Activated T-helper 2 cell treated with anti-CD3 and anti-CD28 coated beads, Interferon-gamma antibody, Interleukin-2, Interleukin-4, amounts not matched to agents 10 μg/mL and 5 μg/mL and 100 μg/mL, durations not matched to agents 14 hours and 24 hours and 36 hours (primary cell): ENCODE results near the gene KIAA1586. TPM values are rescaled to one million over a fixed set of nuclear protein-coding genes. Genes with fewer than 3 reads are reported as not detected.
A peak's percentile ranks its signal among the peaks of the same experiment; 100 is the strongest.
"Not testable (repeated sequence)": the region's sequence is repeated elsewhere in the genome, so short reads cannot be mapped to it uniquely, and the experiment has no call there.

ENCODE experiments used
- DNase-seq: peaks from one replicate; pipeline ENCODE4 v3.0.0; 2021; ENCODE audit warnings: low spot score
- H3K27ac Mint-ChIP-seq: one replicate; pipeline ENCODE4 v1.8.0; 2021; ENCODE audit warnings: mixed read lengths
- H3K27me3 Mint-ChIP-seq: one replicate; pipeline ENCODE4 v1.8.0; 2021; ENCODE audit warnings: low read depth, mixed read lengths
- H3K36me3 Mint-ChIP-seq: one replicate; pipeline ENCODE4 v1.8.0; 2021; ENCODE audit warnings: low read depth, mixed read lengths
- H3K4me1 Mint-ChIP-seq: one replicate; pipeline ENCODE4 v1.8.0; 2021; ENCODE audit warnings: low read depth, mixed read lengths
- H3K4me3 Mint-ChIP-seq: one replicate; pipeline ENCODE4 v1.8.0; 2021; ENCODE audit warnings: low read depth, mild to moderate bottlenecking, moderate library complexity, mixed read lengths
- H3K9me3 Mint-ChIP-seq: one replicate; pipeline ENCODE4 v1.8.0; 2021; ENCODE audit warnings: mixed read lengths
- intact Hi-C: fragments of 100-400 bp; cut with micrococcal nuclease; formaldehyde crosslinking; loops from one replicate; pipeline ENCODE4 v1.15.1; 2023
- total RNA-seq: library from RNA; stranded (reverse); gene quantifications from 2 replicates; pipeline ENCODE4 v1.2.3, GENCODE V29; 2022

Gene KIAA1586
- 13.1 and 13.7 TPM in 2 replicates for total RNA-seq

- Mint-ChIP-seq H3K4me1 (peaks cover 26% of the 10 kb centered on the region), H3K36me3 (peaks cover 33% of the 10 kb centered on the region), H3K4me3 (peak within 1 kb of the TSS; percentile 90), H3K27ac (peak within 1 kb of the TSS; percentile 86), H3K27me3 (peaks cover 33% of the 10 kb centered on the region)
- intact Hi-C loops = loop anchor here (1.0 to 5.0 kb wide), 4 partner anchors 43 to 176 kb away; partner anchors contain the start of genes BAG2, BEND6 and RAB23
- peak; percentile 82 for DNase-seq
- not testable (repeated sequence) for H3K9me3 Mint-ChIP-seq
These were observed at the start of gene KIAA1586 for GRCh38 chr6:57046332-57047256. Gene KIAA1586 (plus strand): TSS chr6:57046693. CDS start chr6:57046756, 63 bp downstream.

DNA sequence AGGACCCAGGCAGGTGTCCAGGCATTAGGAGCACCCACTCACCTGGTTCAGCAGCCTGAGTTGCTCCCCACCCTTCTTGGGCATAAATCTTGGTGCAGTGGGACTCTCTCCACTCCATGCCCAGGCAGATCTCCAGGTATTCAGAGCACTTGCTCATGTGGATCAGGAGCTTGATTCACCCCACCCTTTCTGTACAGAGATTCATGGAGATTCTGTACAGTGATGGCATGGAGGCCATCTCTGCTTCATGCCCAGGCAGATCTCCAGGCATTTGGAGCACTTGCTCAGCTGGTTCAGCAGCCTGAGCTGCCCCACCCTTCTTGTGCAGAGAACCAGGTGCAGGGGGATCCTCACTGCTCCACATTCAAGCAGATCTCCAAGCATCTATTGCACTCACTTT is 47.4 kb upstream of the KIAA1586 start:
- Mint-ChIP-seq H3K9me3 (peaks cover 4% of the 10 kb centered on the region), H3K27me3 (peaks cover 9% of the 10 kb centered on the region), H3K4me1 (no peaks in the 10 kb centered on the region), H3K4me3 (no peak overlapping the region), H3K27ac (no peak overlapping the region), H3K36me3 (no peaks in the 10 kb centered on the region)
- DNase-seq = no peak
- intact Hi-C loops = no loop called here

DNA sequence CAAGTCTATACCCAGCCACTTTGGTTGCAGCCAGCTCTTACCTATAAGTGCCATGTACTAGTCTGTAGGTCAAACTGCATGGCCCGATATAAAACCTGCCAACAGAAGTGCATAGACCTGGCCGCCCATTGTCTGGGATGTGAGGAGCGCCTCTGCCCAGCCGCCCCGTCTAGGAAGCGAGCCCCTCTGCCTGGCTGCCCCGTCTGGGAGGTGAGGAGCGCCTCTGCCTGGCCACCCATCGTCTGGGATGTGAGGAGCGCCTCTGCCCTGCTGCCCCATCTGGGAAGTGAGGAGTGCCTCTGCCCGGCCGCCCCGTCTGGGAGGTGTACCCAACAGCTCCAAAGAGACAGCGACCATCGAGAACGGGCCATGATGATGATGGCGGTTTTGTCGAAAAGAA is 46.7 kb upstream of the KIAA1586 start:
- H3K4me1 Mint-ChIP-seq, intact Hi-C loops, DNase-seq, H3K9me3 Mint-ChIP-seq, H3K4me3 Mint-ChIP-seq, H3K27me3 Mint-ChIP-seq, H3K36me3 Mint-ChIP-seq, H3K27ac Mint-ChIP-seq: not testable (repeated sequence)

- no peaks in the 10 kb centered on the region for H3K4me1 Mint-ChIP-seq
These were observed 44.3 kb upstream of the KIAA1586 start for GRCh38 chr6:57002197-57002596.

GRCh38 chr6:57004292-57004691 is 42.2 kb upstream of the KIAA1586 start:
- no peak overlapping the region for H3K4me3 Mint-ChIP-seq
- no peaks in the 10 kb centered on the region for H3K36me3 Mint-ChIP-seq

More at GRCh38 chr6:57002197-57002596, 44.3 kb upstream of the KIAA1586 start:
- no peak overlapping the region for H3K4me3 Mint-ChIP-seq
- peaks cover 4% of the 10 kb centered on the region for H3K9me3 Mint-ChIP-seq
- H3K36me3 Mint-ChIP-seq = no peaks in the 10 kb centered on the region
- intact Hi-C loops = no loop called here
- no peak overlapping the region for H3K27ac Mint-ChIP-seq
- no peak for DNase-seq
- peaks cover 4% of the 10 kb centered on the region for H3K27me3 Mint-ChIP-seq

DNA sequence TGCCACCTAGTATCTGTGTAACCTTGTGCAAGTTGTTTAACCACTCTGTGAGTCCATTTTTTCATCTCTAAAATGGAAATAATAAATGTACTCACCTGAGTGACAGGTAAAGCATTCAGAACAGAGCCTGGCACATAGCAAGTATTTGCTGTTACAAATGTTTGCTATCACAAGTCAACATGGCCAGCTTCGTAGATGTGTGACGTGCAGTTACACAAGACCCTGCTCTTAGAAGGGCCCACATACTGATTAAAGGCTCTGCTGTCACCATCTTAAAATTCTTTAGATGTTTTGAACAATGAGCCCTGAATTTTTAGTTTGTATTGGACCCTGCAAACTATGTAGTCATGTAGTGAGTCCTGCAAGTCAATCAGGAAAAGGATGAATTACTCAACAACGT is 40.4 kb upstream of the KIAA1586 start:
- Mint-ChIP-seq H3K36me3 (no peaks in the 10 kb centered on the region), H3K4me3 (no peak overlapping the region), H3K27me3 (peaks cover 14% of the 10 kb centered on the region), H3K9me3 (no peaks in the 10 kb centered on the region), H3K27ac (no peak overlapping the region), H3K4me1 (no peaks in the 10 kb centered on the region)
- intact Hi-C loops = no loop called here
- no peak for DNase-seq

More at GRCh38 chr6:57004292-57004691, 42.2 kb upstream of the KIAA1586 start:
- Mint-ChIP-seq H3K27ac (no peak overlapping the region), H3K4me1 (no peaks in the 10 kb centered on the region), H3K27me3 (peaks cover 9% of the 10 kb centered on the region), H3K9me3 (no peaks in the 10 kb centered on the region)
- intact Hi-C loops = no loop called here
- no peak for DNase-seq

GRCh38 chr6:57008069-57008468 is 38.4 kb upstream of the KIAA1586 start:
- H3K4me3 Mint-ChIP-seq, DNase-seq, intact Hi-C loops, H3K36me3 Mint-ChIP-seq, H3K27ac Mint-ChIP-seq, H3K4me1 Mint-ChIP-seq, H3K9me3 Mint-ChIP-seq: not testable (repeated sequence)
- H3K27me3 Mint-ChIP-seq = peaks cover 11% of the 10 kb centered on the region

- intact Hi-C loops = no loop called here
These were observed 33.0 kb upstream of the KIAA1586 start for GRCh38 chr6:57013521-57013926.

DNA sequence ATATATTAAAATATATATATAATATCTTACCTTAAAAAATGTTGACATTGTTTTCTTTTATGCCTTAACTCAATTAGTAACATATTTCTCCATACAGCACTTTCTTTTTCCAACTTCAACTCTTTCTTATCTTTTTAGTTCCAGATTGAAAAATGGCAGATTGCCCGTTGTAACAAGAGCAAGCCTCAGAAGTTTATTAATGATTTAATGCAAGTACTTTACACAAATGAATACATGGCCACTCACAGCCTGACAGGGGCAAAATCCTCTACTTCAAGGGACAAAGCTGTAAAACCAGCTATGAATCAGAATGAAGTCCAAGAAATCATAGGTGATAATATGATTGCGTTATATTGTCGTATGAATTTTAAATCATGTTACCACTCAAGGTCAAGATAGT is 29.4 kb upstream of the KIAA1586 start:
- no peaks in the 10 kb centered on the region for H3K36me3 Mint-ChIP-seq
- intact Hi-C loops = no loop called here
- H3K27ac Mint-ChIP-seq = no peak overlapping the region
- H3K4me1 Mint-ChIP-seq = no peaks in the 10 kb centered on the region
- no peaks in the 10 kb centered on the region for H3K9me3 Mint-ChIP-seq
- H3K27me3 Mint-ChIP-seq = peaks cover 17% of the 10 kb centered on the region
- H3K4me3 Mint-ChIP-seq = no peak overlapping the region
- DNase-seq = no peak

More at GRCh38 chr6:57013521-57013926, 33.0 kb upstream of the KIAA1586 start:
- Mint-ChIP-seq H3K4me1 (no peaks in the 10 kb centered on the region), H3K36me3 (no peaks in the 10 kb centered on the region), H3K27ac (no peak overlapping the region), H3K27me3 (peaks cover 21% of the 10 kb centered on the region), H3K4me3 (no peak overlapping the region), H3K9me3 (no peaks in the 10 kb centered on the region)
- DNase-seq = no peak

GRCh38 chr6:57017841-57018240 is 28.7 kb upstream of the KIAA1586 start:
- Mint-ChIP-seq H3K9me3 (no peaks in the 10 kb centered on the region), H3K36me3 (no peaks in the 10 kb centered on the region), H3K4me3 (no peak overlapping the region), H3K4me1 (no peaks in the 10 kb centered on the region), H3K27ac (no peak overlapping the region), H3K27me3 (peaks cover 15% of the 10 kb centered on the region)
- intact Hi-C loops = no loop called here
- DNase-seq = no peak

GRCh38 chr6:57019434-57019833 is 27.1 kb upstream of the KIAA1586 start:
- no peak overlapping the region for H3K27ac Mint-ChIP-seq
- no peak for DNase-seq
- peaks cover 5% of the 10 kb centered on the region for H3K9me3 Mint-ChIP-seq
- H3K4me1 Mint-ChIP-seq = no peaks in the 10 kb centered on the region
- H3K36me3 Mint-ChIP-seq = no peaks in the 10 kb centered on the region
- peaks cover 15% of the 10 kb centered on the region for H3K27me3 Mint-ChIP-seq
- H3K4me3 Mint-ChIP-seq = no peak overlapping the region
- intact Hi-C loops = no loop called here

DNA sequence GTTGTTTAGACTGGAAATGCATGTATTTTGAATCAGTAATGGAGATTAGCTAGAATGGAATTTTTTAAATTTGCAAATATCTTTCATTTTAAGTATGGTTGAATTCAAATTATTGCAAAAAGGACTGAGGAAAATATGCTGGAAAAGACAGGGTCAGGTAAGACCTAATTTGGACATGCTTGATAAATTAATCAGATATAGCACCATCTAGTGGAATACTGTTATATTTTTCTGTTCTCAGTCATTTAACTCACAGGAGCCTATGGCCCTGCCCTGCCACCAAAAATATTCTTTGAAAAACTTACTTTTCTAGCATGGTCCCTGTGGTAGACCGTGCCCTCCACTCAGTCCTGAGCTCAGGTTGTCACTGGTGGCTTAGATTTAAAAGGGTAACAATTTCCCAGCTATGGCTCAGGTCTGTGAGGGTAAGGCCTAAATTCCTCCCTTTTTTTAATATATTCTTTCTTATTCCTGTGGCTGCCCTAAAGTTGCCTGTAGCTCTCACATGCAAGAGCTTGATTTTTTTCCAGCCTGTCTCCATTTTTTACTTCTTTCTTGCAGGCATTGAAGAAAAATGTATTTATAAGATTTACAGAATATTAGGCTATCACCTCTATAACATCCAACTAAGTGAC is 25.3 kb upstream of the KIAA1586 start:
- Mint-ChIP-seq H3K27me3 (peaks cover 22% of the 10 kb centered on the region), H3K27ac (no peak overlapping the region), H3K4me3 (no peak overlapping the region), H3K36me3 (peaks cover 6% of the 10 kb centered on the region), H3K4me1 (no peaks in the 10 kb centered on the region), H3K9me3 (peaks cover 20% of the 10 kb centered on the region)
- DNase-seq = no peak
- intact Hi-C loops = loop anchor here (1.0 to 5.0 kb wide), 3 partner anchors 64 to 296 kb away; partner anchors contain the start of genes BEND6 and PRIM2

- Mint-ChIP-seq H3K27me3 (peaks cover 21% of the 10 kb centered on the region), H3K4me3 (no peak overlapping the region), H3K9me3 (peaks cover 20% of the 10 kb centered on the region), H3K4me1 (no peaks in the 10 kb centered on the region), H3K36me3 (peaks cover 6% of the 10 kb centered on the region), H3K27ac (no peak overlapping the region)
- no peak for DNase-seq
- intact Hi-C loops = loop anchor here (5.0 kb wide), 1 partner anchor 67 kb away; the partner anchor contains the start of gene BEND6
These were observed 22.2 kb upstream of the KIAA1586 start for GRCh38 chr6:57024321-57024720.
